ENCODE results near the gene RYR2.

Gene RYR2

DNA sequence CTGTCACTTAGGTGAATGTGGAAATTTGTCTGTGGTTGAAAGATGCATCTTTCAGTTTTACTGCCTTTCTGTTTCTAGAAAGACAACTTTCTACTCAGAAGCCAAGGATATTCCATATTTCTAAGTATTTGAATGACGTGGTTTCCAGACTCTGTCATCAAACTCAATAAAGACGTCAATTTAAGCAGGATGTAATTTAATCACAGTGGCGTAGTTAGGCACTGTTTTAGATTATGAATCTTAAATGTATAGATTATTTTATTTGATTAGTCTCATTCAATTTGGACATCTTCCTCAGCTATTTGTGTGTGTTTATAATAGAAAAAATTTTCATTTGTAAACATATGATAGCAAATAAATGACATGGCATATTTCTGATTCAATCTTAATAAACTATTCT, 298.9 kb downstream of the RYR2 start:
- POLR2A ChIA-PET: no interaction called here
- TF ChIP-seq, protein P1, sequence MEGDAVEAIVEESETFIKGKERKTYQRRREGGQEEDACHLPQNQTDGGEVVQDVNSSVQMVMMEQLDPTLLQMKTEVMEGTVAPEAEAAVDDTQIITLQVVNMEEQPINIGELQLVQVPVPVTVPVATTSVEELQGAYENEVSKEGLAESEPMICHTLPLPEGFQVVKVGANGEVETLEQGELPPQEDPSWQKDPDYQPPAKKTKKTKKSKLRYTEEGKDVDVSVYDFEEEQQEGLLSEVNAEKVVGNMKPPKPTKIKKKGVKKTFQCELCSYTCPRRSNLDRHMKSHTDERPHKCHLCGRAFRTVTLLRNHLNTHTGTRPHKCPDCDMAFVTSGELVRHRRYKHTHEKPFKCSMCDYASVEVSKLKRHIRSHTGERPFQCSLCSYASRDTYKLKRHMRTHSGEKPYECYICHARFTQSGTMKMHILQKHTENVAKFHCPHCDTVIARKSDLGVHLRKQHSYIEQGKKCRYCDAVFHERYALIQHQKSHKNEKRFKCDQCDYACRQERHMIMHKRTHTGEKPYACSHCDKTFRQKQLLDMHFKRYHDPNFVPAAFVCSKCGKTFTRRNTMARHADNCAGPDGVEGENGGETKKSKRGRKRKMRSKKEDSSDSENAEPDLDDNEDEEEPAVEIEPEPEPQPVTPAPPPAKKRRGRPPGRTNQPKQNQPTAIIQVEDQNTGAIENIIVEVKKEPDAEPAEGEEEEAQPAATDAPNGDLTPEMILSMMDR (IDR thresholded peaks at IDR 0.05; ENCODE audit: control extremely low read depth, extremely low read depth, low read depth, missing control alignments): no peak
- no peak for DNase-seq (ENCODE audit: extremely low spot score)
- CTCF ChIA-PET: no interaction called here

- no peak for DNase-seq (ENCODE audit: extremely low spot score)
- ChIA-PET CTCF (no interaction called here), POLR2A (no interaction called here)
- TF ChIP-seq, protein P1 (IDR thresholded peaks at IDR 0.05; ENCODE audit: control extremely low read depth, extremely low read depth, low read depth, missing control alignments): no peak
Measured at GRCh38 chr1:237341391-237341790, 299.4 kb downstream of the RYR2 start.

- CTCF ChIA-PET: interaction anchor here (2.1 kb wide), 1 partner anchor 22 kb away, joined by 5 read pairs; no protein-coding TSS in a partner anchor
- POLR2A ChIA-PET: no interaction called here
- TF ChIP-seq, protein P1 (IDR thresholded peaks at IDR 0.05; ENCODE audit: control extremely low read depth, extremely low read depth, low read depth, missing control alignments): no peak
- no peak for DNase-seq (ENCODE audit: extremely low spot score)
Measured at GRCh38 chr1:237342730-237343129, 300.7 kb downstream of the RYR2 start.

- ChIA-PET CTCF (interaction anchor here (1.8 kb wide), 1 partner anchor 16 kb away, joined by 4 read pairs; no protein-coding TSS in a partner anchor), POLR2A (no interaction called here)
- no peak for DNase-seq (ENCODE audit: extremely low spot score)
- TF ChIP-seq, protein P1 (IDR thresholded peaks at IDR 0.05; ENCODE audit: control extremely low read depth, extremely low read depth, low read depth, missing control alignments): no peak
Measured at GRCh38 chr1:237352747-237353146, 310.8 kb downstream of the RYR2 start.

DNA sequence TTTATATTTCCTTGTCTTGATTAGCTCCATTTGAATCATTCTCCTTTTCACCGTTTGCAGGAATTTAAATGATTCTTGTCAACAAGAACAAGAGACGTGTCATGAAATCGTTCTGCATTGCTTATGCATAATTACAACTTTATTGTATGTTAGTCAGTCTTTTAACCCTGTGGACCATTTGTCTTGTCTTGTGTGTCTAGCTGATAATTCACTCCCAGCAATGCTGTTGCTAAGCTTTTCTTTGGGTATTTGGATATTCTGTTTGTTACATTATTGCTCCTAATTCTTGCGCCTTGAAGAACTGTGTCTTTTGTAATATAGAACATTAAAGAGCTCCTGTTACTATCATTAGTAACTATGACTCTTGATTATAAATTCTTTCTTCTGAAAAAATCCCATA, 311.9 kb downstream of the RYR2 start:
- POLR2A ChIA-PET: no interaction called here

GRCh38 chr1:237355022-237355421, 313.0 kb downstream of the RYR2 start:
- no peak for DNase-seq (ENCODE audit: extremely low spot score)
- TF ChIP-seq, protein P1 (IDR thresholded peaks at IDR 0.05; ENCODE audit: control extremely low read depth, extremely low read depth, low read depth, missing control alignments): no peak
- POLR2A ChIA-PET: no interaction called here
- CTCF ChIA-PET: no interaction called here

More for the DNA sequence above, 311.9 kb downstream of the RYR2 start:
- DNase-seq (ENCODE audit: extremely low spot score): no peak
- CTCF ChIA-PET: interaction anchor here (0.9 to 1.8 kb wide), 2 partner anchors 15 to 23 kb away, joined by 4 read pairs; no protein-coding TSS in a partner anchor
- TF ChIP-seq, protein P1 (IDR thresholded peaks at IDR 0.05; ENCODE audit: control extremely low read depth, extremely low read depth, low read depth, missing control alignments): no peak

DNA sequence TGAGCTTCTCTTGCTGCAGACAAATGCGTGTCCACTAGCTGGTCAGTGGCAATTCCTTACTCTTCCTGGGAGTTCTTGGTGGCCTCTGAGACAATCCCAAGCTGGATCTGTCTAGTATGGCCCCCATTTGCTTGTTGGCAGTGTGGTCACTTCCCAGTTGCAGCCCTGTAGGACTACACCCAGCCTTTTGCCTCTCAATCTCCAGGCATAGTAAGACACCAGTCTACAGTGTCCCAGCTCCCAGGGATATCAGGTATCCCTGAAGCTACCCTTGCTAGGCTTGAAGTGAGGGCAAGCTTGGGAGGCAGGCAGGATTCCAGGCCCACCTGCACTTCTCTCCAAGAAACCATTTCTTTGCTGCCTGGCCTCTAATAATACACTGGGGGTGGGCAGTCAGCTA, 316.6 kb downstream of the RYR2 start:
- CTCF ChIA-PET: interaction anchor here (0.8 to 0.9 kb wide), 3 partner anchors 24 to 32 kb away, joined by 3 to 4 read pairs (median 3); no protein-coding TSS in a partner anchor
- TF ChIP-seq, protein P1 (IDR thresholded peaks at IDR 0.05; ENCODE audit: control extremely low read depth, extremely low read depth, low read depth, missing control alignments): no peak
- DNase-seq (ENCODE audit: extremely low spot score): no peak
- POLR2A ChIA-PET: no interaction called here

Data from GM10248 (cell line).